Prostate gland (tissue), 2 donors: Measurements from ENCODE around the gene TSR1. TPM values are rescaled to one million over a fixed set of nuclear protein-coding genes. Genes with fewer than 3 reads are reported as not detected.

Experiments used
- DNase-seq: peaks from one replicate; pipeline ENCODE4 v3.0.0-alpha.2; 2019; ENCODE audit warnings: low spot score
- H3K27ac ChIP-seq, 2 donors: fragments of 200-600 bp; sonication (generic); 2 replicates each; pipeline ENCODE4 v1.5.1; 2017 to 2019
- H3K27me3 ChIP-seq: fragments of 200-600 bp; sonication (generic); replicated peaks from 2 replicates; pipeline ENCODE4 v1.5.1; 2019; ENCODE audit not compliant: insufficient read depth
- H3K36me3 ChIP-seq, 2 donors: fragments of 200-600 bp; sonication (generic); 1 replicate in 1 of 2; 2 replicates in 1 of 2; pipeline versions ENCODE4 v1.5.1 to v1.8.1; 2017 to 2019
- H3K4me1 ChIP-seq: fragments of 200-600 bp; sonication (generic); replicated peaks from 2 replicates; pipeline ENCODE4 v1.5.1; 2019
- H3K4me3 ChIP-seq, 2 donors: fragments of 200-600 bp; sonication (generic); 2 replicates each; pipeline ENCODE4 v1.5.1; 2017 to 2019
- H3K9me3 ChIP-seq: fragments of 200-600 bp; sonication (generic); 2 replicates; pipeline ENCODE4 v1.5.1; 2017
- POLR2A ChIP-seq: fragments of 450-650 bp; IDR thresholded peaks from one replicate; pipeline ENCODE4 v1.6.1; 2016; ENCODE audit warnings: antibody characterized with exemption, mild to moderate bottlenecking
- POLR2AphosphoS5 ChIP-seq: sonication (generic); formaldehyde crosslinking; IDR thresholded peaks from one replicate; pipeline ENCODE4 v1.6.1; 2017; ENCODE audit warnings: antibody characterized with exemption
- WGBS: methylation state at CpG from one replicate; pipeline ENCODE4 v1.1.5; 2018; 5-methylcytosine and 5-hydroxymethylcytosine counted together
- intact Hi-C: fragments of 100-400 bp; cut with DNase I; formaldehyde crosslinking; loops from one replicate; pipeline ENCODE4 v1.14.2; 2022
- small RNA-seq, 2 donors: library from RNA; depleted of rRNA; stranded (forward); fragments of <200 nt; gene quantifications; one replicate each; pipeline ENCODE3, GENCODE V24; 2016
- total RNA-seq, 2 donors: library from RNA; depleted of rRNA; stranded (reverse); fragments of >200 nt; gene quantifications; one replicate each; pipeline ENCODE4 v1.1.0, GENCODE V29; 2016
- TF ChIP-seq, protein P1 (sequence below), 4 experiments: fragments of 200-600 bp in 2 of 4; fragments of 450-650 bp in 2 of 4; sonication (generic) in 2 of 4; IDR thresholded peaks; 1 replicate in 3 of 4; 2 replicates in 1 of 4; pipeline ENCODE4 v1.5.1; 2016 to 2019; ENCODE audit warnings: antibody characterized with exemption in 4 of 4, mild to moderate bottlenecking in 2 of 4, moderate library complexity in 2 of 4

Gene TSR1
- total RNA-seq, 2 donors from 2014 or later: 34.8 to 42.9 TPM

GRCh38 chr17:2277429-2278170, 58.7 kb downstream of the TSR1 start:
- no peaks in the 10 kb centered on the region for H3K9me3 ChIP-seq
- 74% methylated on average over 9 of the region's 9 CpGs for WGBS
- no peak overlapping the region for H3K27ac ChIP-seq
- DNase-seq: no peak
- intact Hi-C loops: no loop called here
- TF ChIP-seq POLR2AphosphoS5 (no peak), POLR2A (no peak)
- TF ChIP-seq, protein P1, sequence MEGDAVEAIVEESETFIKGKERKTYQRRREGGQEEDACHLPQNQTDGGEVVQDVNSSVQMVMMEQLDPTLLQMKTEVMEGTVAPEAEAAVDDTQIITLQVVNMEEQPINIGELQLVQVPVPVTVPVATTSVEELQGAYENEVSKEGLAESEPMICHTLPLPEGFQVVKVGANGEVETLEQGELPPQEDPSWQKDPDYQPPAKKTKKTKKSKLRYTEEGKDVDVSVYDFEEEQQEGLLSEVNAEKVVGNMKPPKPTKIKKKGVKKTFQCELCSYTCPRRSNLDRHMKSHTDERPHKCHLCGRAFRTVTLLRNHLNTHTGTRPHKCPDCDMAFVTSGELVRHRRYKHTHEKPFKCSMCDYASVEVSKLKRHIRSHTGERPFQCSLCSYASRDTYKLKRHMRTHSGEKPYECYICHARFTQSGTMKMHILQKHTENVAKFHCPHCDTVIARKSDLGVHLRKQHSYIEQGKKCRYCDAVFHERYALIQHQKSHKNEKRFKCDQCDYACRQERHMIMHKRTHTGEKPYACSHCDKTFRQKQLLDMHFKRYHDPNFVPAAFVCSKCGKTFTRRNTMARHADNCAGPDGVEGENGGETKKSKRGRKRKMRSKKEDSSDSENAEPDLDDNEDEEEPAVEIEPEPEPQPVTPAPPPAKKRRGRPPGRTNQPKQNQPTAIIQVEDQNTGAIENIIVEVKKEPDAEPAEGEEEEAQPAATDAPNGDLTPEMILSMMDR (IDR thresholded peaks at IDR 0.05): no peak
- no peak overlapping the region for H3K4me3 ChIP-seq
- H3K27me3 ChIP-seq: no peaks in the 10 kb centered on the region
- H3K36me3 ChIP-seq: no peaks in the 10 kb centered on the region
- no peaks in the 10 kb centered on the region for H3K4me1 ChIP-seq

GRCh38 chr17:2275722-2276121, 60.5 kb downstream of the TSR1 start:
- no peak overlapping the region for H3K4me3 ChIP-seq
- H3K9me3 ChIP-seq: no peaks in the 10 kb centered on the region
- H3K36me3 ChIP-seq: no peaks in the 10 kb centered on the region
- no peaks in the 10 kb centered on the region for H3K27me3 ChIP-seq
- 72% methylated on average over 1 of the region's 1 CpG for WGBS
- no peaks in the 10 kb centered on the region for H3K4me1 ChIP-seq
- no peak overlapping the region for H3K27ac ChIP-seq
- TF ChIP-seq, protein P1 (IDR thresholded peaks at IDR 0.05): no peak
- TF ChIP-seq POLR2AphosphoS5 (no peak), POLR2A (no peak)
- no peak for DNase-seq
- intact Hi-C loops: no loop called here

DNA sequence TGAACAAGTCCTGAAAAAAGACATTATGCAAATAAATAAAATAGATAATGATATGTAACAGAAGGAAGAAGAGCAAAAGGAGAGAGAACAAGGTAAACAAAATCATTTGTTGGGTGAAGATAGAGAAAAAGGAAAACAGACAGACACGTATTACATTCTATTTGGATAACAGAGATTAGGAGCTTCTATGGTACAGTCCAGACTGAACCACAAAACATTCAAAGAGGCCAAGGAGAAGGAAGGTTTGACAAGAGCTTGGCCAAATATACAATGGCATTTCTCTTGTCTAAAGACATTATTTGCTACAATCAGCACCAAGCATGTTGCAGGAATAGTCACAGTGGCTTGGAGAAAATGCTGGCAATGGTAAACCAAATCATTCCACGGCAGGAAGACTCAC, 61.8 kb downstream of the TSR1 start:
- no peaks in the 10 kb centered on the region for H3K36me3 ChIP-seq
- 27% methylated on average over 2 of the region's 2 CpGs for WGBS
- no peak overlapping the region for H3K4me3 ChIP-seq
- TF ChIP-seq POLR2A: no peak
- TF ChIP-seq, protein P1 (IDR thresholded peaks at IDR 0.05): no peak
- no peak for TF ChIP-seq POLR2AphosphoS5
- intact Hi-C loops: no loop called here
- DNase-seq: no peak
- H3K27me3 ChIP-seq: no peaks in the 10 kb centered on the region
- H3K27ac ChIP-seq: no peak overlapping the region
- H3K4me1 ChIP-seq: no peaks in the 10 kb centered on the region
- no peaks in the 10 kb centered on the region for H3K9me3 ChIP-seq

Small RNA genes lying within 50 kb of the gene (small RNA-seq; reads per million reads assigned to genes)
- 0 reads per million in 2 donors for gene AC006435.3
- 1,875 to 2,058 reads per million in 2 donors for gene SNORD91A
- 296 to 325 reads per million in 2 donors for gene SNORD91B

Other genes with a start within 250 kb of the TSR1 start
- gene SMG6, start 32.7 kb downstream of the TSR1 start, total RNA-seq: 10 to 100 TPM; 23.8 to 56.0 TPM
- 10 to 100 TPM; 10.8 to 27.5 TPM for gene SRR, start 32.5 kb downstream of the TSR1 start, total RNA-seq
- gene SGSM2, start 1.0 kb upstream of the TSR1 start, total RNA-seq: 100 to 1,000 TPM; 118 to 172 TPM
- gene MNT, start 64.6 kb upstream of the TSR1 start, total RNA-seq: 10 to 100 TPM; 14.8 to 32.0 TPM
- 10 to 100 TPM; 46.6 to 47.9 TPM for gene METTL16, start 175.4 kb upstream of the TSR1 start, total RNA-seq